ENCODE measurements around the gene PIGV. TPM values are rescaled to one million over a fixed set of nuclear protein-coding genes. Genes with fewer than 3 reads are reported as not detected.

Gene PIGV
- total RNA-seq, 2 experiments from 2014 or later, result 3.8 to 4.7 TPM

GRCh38 chr1:26761217-26761616 lies 26.5 kb upstream of the PIGV start:
- CTCF ChIA-PET, result interaction anchor here (0.6 to 1.0 kb wide), 3 partner anchors 22 to 78 kb away, joined by 3 read pairs; no protein-coding TSS in a partner anchor
- POLR2A ChIA-PET, result interaction anchor here (0.6 to 1.7 kb wide), 2 partner anchors 48 to 69 kb away, joined by 4 to 7 read pairs; no protein-coding TSS in a partner anchor
- DNase-seq (peak in 2 of 14 experiments; percentile 28 to 42), ATAC-seq (ENCODE audit: poor library complexity) (no peak)
- peaks cover 84% of the 10 kb centered on the region for H3K36me3 ChIP-seq (ENCODE audit: insufficient read depth, low read length)
- no peaks in the 10 kb centered on the region for H3K9me3 Mint-ChIP-seq
- no peaks in the 10 kb centered on the region for H3K9me3 ChIP-seq (ENCODE audit: control insufficient read depth in 1 of 2, insufficient read depth in 1 of 2, low read length in 2 of 2)
- TF ChIP-seq, protein P1, sequence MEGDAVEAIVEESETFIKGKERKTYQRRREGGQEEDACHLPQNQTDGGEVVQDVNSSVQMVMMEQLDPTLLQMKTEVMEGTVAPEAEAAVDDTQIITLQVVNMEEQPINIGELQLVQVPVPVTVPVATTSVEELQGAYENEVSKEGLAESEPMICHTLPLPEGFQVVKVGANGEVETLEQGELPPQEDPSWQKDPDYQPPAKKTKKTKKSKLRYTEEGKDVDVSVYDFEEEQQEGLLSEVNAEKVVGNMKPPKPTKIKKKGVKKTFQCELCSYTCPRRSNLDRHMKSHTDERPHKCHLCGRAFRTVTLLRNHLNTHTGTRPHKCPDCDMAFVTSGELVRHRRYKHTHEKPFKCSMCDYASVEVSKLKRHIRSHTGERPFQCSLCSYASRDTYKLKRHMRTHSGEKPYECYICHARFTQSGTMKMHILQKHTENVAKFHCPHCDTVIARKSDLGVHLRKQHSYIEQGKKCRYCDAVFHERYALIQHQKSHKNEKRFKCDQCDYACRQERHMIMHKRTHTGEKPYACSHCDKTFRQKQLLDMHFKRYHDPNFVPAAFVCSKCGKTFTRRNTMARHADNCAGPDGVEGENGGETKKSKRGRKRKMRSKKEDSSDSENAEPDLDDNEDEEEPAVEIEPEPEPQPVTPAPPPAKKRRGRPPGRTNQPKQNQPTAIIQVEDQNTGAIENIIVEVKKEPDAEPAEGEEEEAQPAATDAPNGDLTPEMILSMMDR (IDR thresholded peaks at IDR 0.05), result no peak
- no peaks in the 10 kb centered on the region for H3K27me3 ChIP-seq (ENCODE audit: control insufficient read depth in 1 of 2, insufficient read depth in 2 of 2, low read length in 2 of 2)
- peaks cover 7% of the 10 kb centered on the region for H3K4me1 ChIP-seq (ENCODE audit: insufficient read depth, low read length)
- H3K4me3 ChIP-seq (ENCODE audit: low read length), result no peak overlapping the region
- H3K27ac Mint-ChIP-seq, result peak overlapping the region; percentile 65
- H3K4me1 Mint-ChIP-seq (ENCODE audit: low read depth), result peaks cover 19% of the 10 kb centered on the region
- H3K27me3 Mint-ChIP-seq, result no peaks in the 10 kb centered on the region
- H3K36me3 Mint-ChIP-seq (ENCODE audit: low read depth), result peaks cover 82% of the 10 kb centered on the region
- no peak overlapping the region for H3K4me3 Mint-ChIP-seq
- intact Hi-C loops (cut with DNase I, micrococcal nuclease), result no loop called here
- no peak overlapping the region for H3K27ac ChIP-seq (ENCODE audit: low read depth in 1 of 2, low read length in 2 of 2)

GRCh38 chr1:26767714-26768113 lies 20.0 kb upstream of the PIGV start:
- no peak overlapping the region for H3K27ac ChIP-seq (ENCODE audit: low read depth in 1 of 2, low read length in 2 of 2)
- POLR2A ChIA-PET, result interaction anchor here (1.4 kb wide), 1 partner anchor 20 kb away, joined by 3 read pairs; the partner anchor contains the start of gene PIGV
- CTCF ChIA-PET, result interaction anchor here (0.9 to 1.7 kb wide), 2 partner anchors 64 to 76 kb away, joined by 3 to 4 read pairs; no protein-coding TSS in a partner anchor
- intact Hi-C loops (cut with DNase I, micrococcal nuclease), result no loop called here
- peaks cover 95% of the 10 kb centered on the region for H3K36me3 ChIP-seq (ENCODE audit: insufficient read depth, low read length)
- H3K27me3 Mint-ChIP-seq, result no peaks in the 10 kb centered on the region
- H3K4me1 ChIP-seq (ENCODE audit: insufficient read depth, low read length), result peaks cover 8% of the 10 kb centered on the region
- peaks cover 9% of the 10 kb centered on the region for H3K4me1 Mint-ChIP-seq (ENCODE audit: low read depth)
- peak overlapping the region; percentile 71 for H3K27ac Mint-ChIP-seq
- TF ChIP-seq, protein P1 (IDR thresholded peaks at IDR 0.05), result no peak
- H3K4me3 Mint-ChIP-seq, result no peak overlapping the region
- H3K4me3 ChIP-seq (ENCODE audit: low read length), result no peak overlapping the region
- H3K9me3 ChIP-seq (ENCODE audit: control insufficient read depth in 1 of 2, insufficient read depth in 1 of 2, low read length in 2 of 2), result no peaks in the 10 kb centered on the region
- no peaks in the 10 kb centered on the region for H3K27me3 ChIP-seq (ENCODE audit: control insufficient read depth in 1 of 2, insufficient read depth in 2 of 2, low read length in 2 of 2)
- ATAC-seq (ENCODE audit: poor library complexity) (no peak), DNase-seq (no peak)
- peaks cover 97% of the 10 kb centered on the region for H3K36me3 Mint-ChIP-seq (ENCODE audit: low read depth)
- H3K9me3 Mint-ChIP-seq, result no peaks in the 10 kb centered on the region

DNA sequence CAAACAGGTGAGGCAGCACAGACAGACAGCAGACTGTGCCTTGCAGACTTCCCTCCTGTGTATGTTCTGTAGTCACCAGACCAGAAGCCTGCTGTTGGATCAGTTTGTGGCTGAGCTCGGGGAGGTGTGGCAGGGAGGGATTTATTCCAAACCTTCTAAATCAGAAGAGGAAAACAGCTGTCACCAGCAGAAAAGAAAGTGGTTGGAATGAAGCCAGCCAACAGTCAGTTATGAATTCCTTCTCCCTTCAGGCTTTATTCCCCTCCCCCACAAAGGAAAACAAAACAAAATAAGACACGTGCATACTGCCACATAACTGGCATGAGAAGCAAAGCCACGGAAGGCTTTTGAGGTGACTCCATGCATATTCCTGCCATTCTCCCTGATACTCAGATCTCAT lies 19.0 kb upstream of the PIGV start:
- H3K27me3 Mint-ChIP-seq, result no peaks in the 10 kb centered on the region
- TF ChIP-seq, protein P1 (IDR thresholded peaks at IDR 0.05), result no peak
- POLR2A ChIA-PET, result no interaction called here
- Histone ChIP-seq H3K4me1 (ENCODE audit: insufficient read depth, low read length) (peaks cover 8% of the 10 kb centered on the region), H3K36me3 (ENCODE audit: insufficient read depth, low read length) (peaks cover 95% of the 10 kb centered on the region), H3K27me3 (ENCODE audit: control insufficient read depth in 1 of 2, insufficient read depth in 2 of 2, low read length in 2 of 2) (no peaks in the 10 kb centered on the region), H3K4me3 (ENCODE audit: low read length) (no peak overlapping the region), H3K9me3 (ENCODE audit: control insufficient read depth in 1 of 2, insufficient read depth in 1 of 2, low read length in 2 of 2) (no peaks in the 10 kb centered on the region), H3K27ac (ENCODE audit: low read depth in 1 of 2, low read length in 2 of 2) (no peak overlapping the region)
- DNase-seq, result no peak
- peak overlapping the region; percentile 71 for H3K27ac Mint-ChIP-seq
- CTCF ChIA-PET, result interaction anchor here (1.3 kb wide), 1 partner anchor 20 kb away, joined by 3 read pairs; no protein-coding TSS in a partner anchor
- peaks cover 9% of the 10 kb centered on the region for H3K4me1 Mint-ChIP-seq (ENCODE audit: low read depth)
- H3K9me3 Mint-ChIP-seq, result no peaks in the 10 kb centered on the region
- H3K4me3 Mint-ChIP-seq, result no peak overlapping the region
- H3K36me3 Mint-ChIP-seq (ENCODE audit: low read depth), result peaks cover 97% of the 10 kb centered on the region
- ATAC-seq (ENCODE audit: poor library complexity), result no peak
- intact Hi-C loops (cut with DNase I, micrococcal nuclease), result no loop called here
